Mesothelial cell of epicardium (in vitro differentiated cells): ENCODE results near the gene BTBD1. TPM values are rescaled to one million over a fixed set of nuclear protein-coding genes. Genes with fewer than 3 reads are reported as not detected.

Source experiments
- DNase-seq, 2 experiments: peaks; one replicate each; pipeline ENCODE4 v3.0.0; 2021; ENCODE audit warnings: low spot score in 2 of 2; ENCODE audit not compliant: unreplicated experiment in 2 of 2
- H3K27ac Mint-ChIP-seq: 2 replicates; pipeline ENCODE4 v1.8.0; 2021; ENCODE audit warnings: mixed read lengths
- H3K27me3 Mint-ChIP-seq: 2 replicates; pipeline ENCODE4 v1.8.0; 2021; ENCODE audit warnings: low read depth, mixed read lengths
- H3K36me3 Mint-ChIP-seq: 2 replicates; pipeline ENCODE4 v1.8.0; 2021; ENCODE audit warnings: mixed read lengths
- H3K4me1 Mint-ChIP-seq: 2 replicates; pipeline ENCODE4 v1.8.0; 2021; ENCODE audit warnings: mixed read lengths
- H3K4me3 Mint-ChIP-seq: 2 replicates; pipeline ENCODE4 v1.8.0; 2021; ENCODE audit warnings: mild to moderate bottlenecking, moderate library complexity, mixed read lengths
- H3K9me3 Mint-ChIP-seq: 2 replicates; pipeline ENCODE4 v1.8.0; 2021; ENCODE audit warnings: mixed read lengths
- total RNA-seq: library from RNA; stranded (reverse); gene quantifications from 3 replicates; pipeline ENCODE4 v1.2.1, GENCODE V29; 2021
- TF ChIP-seq, protein P1 (sequence below): fragments of 200-600 bp; sonication (generic); IDR thresholded peaks from one replicate; pipeline ENCODE4 v1.5.0; 2021; ENCODE audit warnings: antibody characterized with exemption; ENCODE audit not compliant: unreplicated experiment

Gene BTBD1
- 33.4 to 37.4 TPM (median 35.0 TPM) in 3 replicates for total RNA-seq

DNA sequence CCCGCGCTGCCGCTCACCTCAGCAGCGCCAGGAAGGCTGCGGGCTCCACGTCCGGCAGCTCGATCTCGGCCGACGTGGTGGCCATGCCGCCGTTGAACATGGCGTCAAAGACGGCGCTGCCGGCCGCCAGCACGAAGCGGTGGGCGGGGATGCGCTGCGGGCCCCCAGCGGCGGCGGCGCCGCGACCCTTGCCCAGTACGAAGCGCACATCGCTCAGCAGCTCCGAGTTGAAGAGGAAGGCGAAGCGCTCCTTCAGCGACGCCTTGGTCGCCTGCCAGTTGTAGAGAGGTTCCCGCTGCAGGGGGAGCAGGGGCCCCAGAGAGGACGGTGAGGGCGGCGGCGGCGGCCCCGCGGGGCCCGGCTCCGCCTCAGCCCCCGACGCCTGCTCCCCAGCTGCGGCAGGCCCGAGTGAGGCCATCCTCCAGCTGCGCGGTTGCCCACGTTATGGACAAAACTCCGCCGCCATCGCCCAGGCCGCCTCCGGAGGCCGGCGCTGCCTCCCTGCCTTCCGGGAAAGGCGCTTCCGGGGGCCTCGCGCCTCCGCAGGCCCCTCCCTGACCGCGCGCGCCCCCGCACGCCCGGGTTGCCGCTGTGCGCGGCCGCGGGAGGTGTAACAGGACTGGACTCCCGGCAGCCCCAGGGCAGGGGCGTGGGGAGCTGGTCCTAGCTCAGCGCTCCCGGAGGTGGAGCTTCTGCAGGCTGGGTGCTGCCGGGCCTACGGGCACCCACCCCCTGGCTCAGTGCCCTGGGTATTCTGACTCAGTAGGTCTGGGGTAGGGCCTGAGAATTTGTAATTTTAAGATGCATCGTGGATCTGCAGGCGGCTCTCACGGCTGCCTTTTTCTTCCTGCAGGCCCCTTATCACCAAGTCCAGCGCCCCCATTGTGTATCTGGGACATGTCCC is at the start of gene BTBD1:
Gene BTBD1 (minus strand): TSS at position 519 of the 904 bp plus-strand sequence. CDS start 101 bp downstream, at position 418.
- H3K9me3 Mint-ChIP-seq: no peaks in the 10 kb centered on the region
- peak within 1 kb of the TSS; percentile 76 for H3K4me3 Mint-ChIP-seq
- H3K27ac Mint-ChIP-seq: peak within 1 kb of the TSS; percentile 77
- peaks cover 19% of the 10 kb centered on the region for H3K4me1 Mint-ChIP-seq
- DNase-seq: peak; percentile 62 to 80
- H3K27me3 Mint-ChIP-seq: no peaks in the 10 kb centered on the region
- H3K36me3 Mint-ChIP-seq: no peaks in the 10 kb centered on the region
- TF ChIP-seq, protein P1, sequence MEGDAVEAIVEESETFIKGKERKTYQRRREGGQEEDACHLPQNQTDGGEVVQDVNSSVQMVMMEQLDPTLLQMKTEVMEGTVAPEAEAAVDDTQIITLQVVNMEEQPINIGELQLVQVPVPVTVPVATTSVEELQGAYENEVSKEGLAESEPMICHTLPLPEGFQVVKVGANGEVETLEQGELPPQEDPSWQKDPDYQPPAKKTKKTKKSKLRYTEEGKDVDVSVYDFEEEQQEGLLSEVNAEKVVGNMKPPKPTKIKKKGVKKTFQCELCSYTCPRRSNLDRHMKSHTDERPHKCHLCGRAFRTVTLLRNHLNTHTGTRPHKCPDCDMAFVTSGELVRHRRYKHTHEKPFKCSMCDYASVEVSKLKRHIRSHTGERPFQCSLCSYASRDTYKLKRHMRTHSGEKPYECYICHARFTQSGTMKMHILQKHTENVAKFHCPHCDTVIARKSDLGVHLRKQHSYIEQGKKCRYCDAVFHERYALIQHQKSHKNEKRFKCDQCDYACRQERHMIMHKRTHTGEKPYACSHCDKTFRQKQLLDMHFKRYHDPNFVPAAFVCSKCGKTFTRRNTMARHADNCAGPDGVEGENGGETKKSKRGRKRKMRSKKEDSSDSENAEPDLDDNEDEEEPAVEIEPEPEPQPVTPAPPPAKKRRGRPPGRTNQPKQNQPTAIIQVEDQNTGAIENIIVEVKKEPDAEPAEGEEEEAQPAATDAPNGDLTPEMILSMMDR: no peak

DNA sequence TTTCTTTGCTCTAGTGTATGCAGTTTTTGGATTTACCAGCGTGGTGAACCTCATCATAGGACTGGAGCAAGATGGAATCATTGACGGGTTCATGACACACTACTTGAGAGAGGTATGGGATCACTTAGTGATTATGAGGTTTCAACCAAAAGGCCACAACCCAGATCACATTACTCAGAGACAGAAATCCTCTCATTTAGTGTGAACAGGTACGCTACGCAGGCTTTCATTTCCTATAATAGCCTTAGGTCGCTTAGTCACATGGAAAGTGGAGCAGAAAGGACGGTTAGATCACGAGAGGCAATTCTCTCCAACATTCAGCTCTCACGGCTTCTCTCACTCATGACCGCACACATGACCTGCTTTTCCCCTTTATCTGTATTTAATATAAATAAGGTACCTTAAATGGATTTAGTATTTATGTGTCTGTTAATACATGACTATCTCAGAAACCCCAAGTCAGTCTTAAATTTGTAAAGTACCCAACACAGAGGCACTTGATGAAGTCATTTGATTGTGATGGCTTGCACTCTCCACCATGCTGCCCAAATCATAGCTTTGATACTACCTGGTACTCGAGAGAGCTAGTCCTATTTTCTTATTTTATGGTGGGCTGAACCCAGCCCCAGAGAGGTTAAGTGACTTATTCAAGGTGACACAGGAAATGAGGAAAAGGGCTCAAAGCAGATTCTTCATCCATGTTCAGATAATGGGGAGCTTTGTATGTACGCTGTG is 48.9 kb upstream of the BTBD1 start:
- no peak for DNase-seq
- Mint-ChIP-seq H3K36me3 (peaks cover 4% of the 10 kb centered on the region), H3K4me3 (no peak overlapping the region), H3K27me3 (peaks cover 8% of the 10 kb centered on the region), H3K27ac (no peak overlapping the region), H3K9me3 (peaks cover 5% of the 10 kb centered on the region), H3K4me1 (no peaks in the 10 kb centered on the region)
- TF ChIP-seq, protein P1: no peak

DNA sequence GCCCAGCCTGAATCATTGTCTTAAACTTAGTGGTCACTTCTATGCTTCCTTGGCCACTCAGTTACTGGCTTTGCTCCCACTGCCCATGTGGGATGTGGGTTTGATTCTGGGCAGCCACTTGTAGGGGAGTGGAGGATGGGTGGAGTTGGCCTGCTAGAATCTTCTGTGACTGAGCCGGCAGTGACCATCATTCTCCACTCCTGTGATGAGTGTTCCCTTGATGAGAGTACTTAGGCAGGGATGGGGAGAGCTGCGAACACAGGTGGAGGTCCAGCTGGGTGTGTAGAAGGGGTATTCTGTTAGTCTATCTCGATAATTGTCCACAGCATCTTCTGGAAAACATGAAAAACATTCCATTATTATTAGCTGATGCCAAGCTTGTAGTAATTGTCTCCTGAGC is 48.4 kb upstream of the BTBD1 start:
- H3K27me3 Mint-ChIP-seq: peaks cover 12% of the 10 kb centered on the region
- peaks cover 5% of the 10 kb centered on the region for H3K9me3 Mint-ChIP-seq
- no peak overlapping the region for H3K27ac Mint-ChIP-seq
- DNase-seq: no peak
- TF ChIP-seq, protein P1: no peak
- no peak overlapping the region for H3K4me3 Mint-ChIP-seq
- H3K36me3 Mint-ChIP-seq: peaks cover 4% of the 10 kb centered on the region
- H3K4me1 Mint-ChIP-seq: no peaks in the 10 kb centered on the region

DNA sequence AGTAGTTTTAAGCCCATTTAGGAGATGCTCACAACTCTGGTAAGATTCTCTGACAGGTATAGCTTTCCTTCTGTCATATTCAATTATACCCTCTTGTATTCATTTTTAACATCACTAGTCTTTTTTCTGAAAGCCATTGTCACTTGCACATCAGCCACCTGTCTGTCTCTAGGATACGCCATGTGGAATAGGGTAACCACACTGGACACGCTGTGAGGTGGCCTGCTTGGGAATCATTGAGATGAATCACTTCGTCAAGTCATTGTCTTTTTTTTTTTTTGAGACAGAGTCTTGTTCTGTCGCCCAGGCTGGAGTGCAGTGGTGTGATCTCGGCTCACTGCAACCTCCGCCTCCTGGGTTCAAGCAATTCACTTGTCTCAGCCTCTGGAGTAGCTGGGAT is 47.8 kb upstream of the BTBD1 start:
- no peak for DNase-seq
- peaks cover 4% of the 10 kb centered on the region for H3K36me3 Mint-ChIP-seq
- TF ChIP-seq, protein P1: no peak
- peaks cover 18% of the 10 kb centered on the region for H3K27me3 Mint-ChIP-seq
- H3K4me3 Mint-ChIP-seq: no peak overlapping the region
- no peaks in the 10 kb centered on the region for H3K4me1 Mint-ChIP-seq
- H3K27ac Mint-ChIP-seq: no peak overlapping the region
- peaks cover 5% of the 10 kb centered on the region for H3K9me3 Mint-ChIP-seq

DNA sequence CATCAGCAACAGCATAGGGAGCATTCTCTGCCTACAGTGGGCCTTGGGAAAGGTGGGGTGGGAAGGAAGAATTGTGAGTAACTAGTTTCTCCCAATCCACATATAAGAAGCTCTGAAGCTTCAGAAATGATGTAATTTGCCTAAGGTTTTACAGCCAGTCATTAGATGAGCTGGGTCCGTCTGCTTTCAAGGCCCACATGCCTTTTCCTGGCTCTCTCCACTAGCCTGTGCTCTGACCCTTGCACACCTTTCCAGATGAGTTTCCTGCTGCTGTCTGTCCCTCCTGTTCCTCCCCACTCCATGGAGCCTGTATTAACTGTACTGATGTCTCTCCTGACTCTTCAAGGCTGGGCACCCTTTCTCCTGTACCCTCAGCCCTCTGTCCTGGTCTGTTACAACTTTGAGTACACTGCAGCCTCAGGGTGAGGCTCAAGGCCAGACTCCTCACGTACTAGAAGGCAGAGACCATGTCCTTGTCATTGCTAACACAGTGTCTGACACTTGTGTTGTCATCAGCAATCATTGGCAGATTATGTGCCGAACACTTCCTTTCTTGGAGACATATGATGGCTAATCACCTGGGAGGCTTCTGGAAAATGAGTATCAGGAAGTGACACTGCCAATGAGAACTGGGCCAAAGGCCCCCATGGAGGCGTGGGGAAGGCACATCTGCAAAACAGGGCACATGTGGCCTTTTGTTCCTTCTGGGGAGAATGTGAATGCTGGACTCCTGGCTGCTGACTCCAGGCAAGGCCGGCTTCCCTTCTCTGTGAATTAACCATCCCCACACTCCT is 47.0 kb upstream of the BTBD1 start:
- DNase-seq: no peak
- H3K4me3 Mint-ChIP-seq: no peak overlapping the region
- TF ChIP-seq, protein P1: no peak
- H3K36me3 Mint-ChIP-seq: peaks cover 4% of the 10 kb centered on the region
- H3K9me3 Mint-ChIP-seq: peaks cover 5% of the 10 kb centered on the region
- peaks cover 26% of the 10 kb centered on the region for H3K27me3 Mint-ChIP-seq
- no peaks in the 10 kb centered on the region for H3K4me1 Mint-ChIP-seq
- H3K27ac Mint-ChIP-seq: no peak overlapping the region
